Lung (tissue), 12 donors: ENCODE data around the gene SUZ12. TPM values are rescaled to one million over a fixed set of nuclear protein-coding genes. Genes with fewer than 3 reads are reported as not detected.
"Not testable (repeated sequence)": the region's sequence is repeated elsewhere in the genome, so short reads cannot be mapped to it uniquely, and the experiment has no call there.

Experiments
- ATAC-seq: fragments of 200-7000 bp; cut with Tn5 transposase; one replicate; pipeline ENCODE4 v1.9.1; 2020; ENCODE audit warnings: moderate number of reproducible peaks; ENCODE audit not compliant: insufficient read depth, low FRiP score
- DNase-seq, 3 donors: peaks; one replicate each; pipeline ENCODE4 v3.0.0-alpha.2; 2013 to 2017
- H3K27ac ChIP-seq, 2 donors: one replicate each; pipeline ENCODE4 v1.5.1; 2013; ENCODE audit warnings: mild to moderate bottlenecking in 2 of 2, moderate library complexity in 2 of 2, control low read depth in 1 of 2, inconsistent platforms in 1 of 2, low read depth in 1 of 2, low read length in 1 of 2
- H3K27me3 ChIP-seq, 3 donors: one replicate each; pipeline ENCODE4 v1.5.1; 2013; ENCODE audit warnings: low read length in 2 of 3; ENCODE audit not compliant: control insufficient read depth in 3 of 3, insufficient read depth in 3 of 3
- H3K36me3 ChIP-seq, 4 donors: one replicate each; pipeline ENCODE4 v1.5.1; 2013; ENCODE audit warnings: low read length in 4 of 4, mild to moderate bottlenecking in 1 of 4, moderate library complexity in 1 of 4; ENCODE audit not compliant: control insufficient read depth in 4 of 4, insufficient read depth in 4 of 4
- H3K4me1 ChIP-seq, 5 donors: one replicate each; pipeline ENCODE4 v1.5.1; 2013; ENCODE audit warnings: low read length in 5 of 5, mild to moderate bottlenecking in 2 of 5, moderate library complexity in 1 of 5; ENCODE audit not compliant: control insufficient read depth in 5 of 5, insufficient read depth in 5 of 5
- H3K4me3 ChIP-seq: one replicate; pipeline ENCODE4 v1.5.1; 2013; ENCODE audit warnings: mild to moderate bottlenecking, control low read depth, moderate library complexity
- H3K9ac ChIP-seq, 2 donors: one replicate each; pipeline ENCODE4 v1.5.1; 2013; ENCODE audit warnings: low read length in 2 of 2, control low read depth in 1 of 2; ENCODE audit not compliant: insufficient read depth in 1 of 2
- H3K9me3 ChIP-seq, 4 donors: one replicate each; pipeline ENCODE4 v1.5.1; 2013; ENCODE audit warnings: low read length in 3 of 4, mild to moderate bottlenecking in 1 of 4, moderate library complexity in 1 of 4; ENCODE audit not compliant: control insufficient read depth in 4 of 4, insufficient read depth in 3 of 4
- WGBS, 2 donors: extraction: QIAGEN DNeasy Blood & Tissue Kit; methylation state at CpG; one replicate each; pipeline ENCODE4 v1.1.7; 2013; 5-methylcytosine and 5-hydroxymethylcytosine counted together
- polyA plus RNA-seq, 2 donors: library from polyadenylated mRNA; stranded (reverse); fragments of 200-250 nt; gene quantifications; one replicate each; pipeline ENCODE4 v1.2.1, GENCODE V29; 2013
- total RNA-seq, 2 donors: library from RNA; depleted of rRNA in 1 of 2; stranded (reverse); fragments of >200 nt in 1 of 2; gene quantifications; one replicate each; pipeline ENCODE4 v1.2.1, GENCODE V29; 2014 to 2021
- TF ChIP-seq, protein P1 (sequence below): IDR thresholded peaks from 2 replicates; pipeline ENCODE4 v1.5.1; 2012; ENCODE audit warnings: mild to moderate bottlenecking; ENCODE audit errors: control extremely low read depth, extremely low read depth
- donor health status: control.
- donor health status: control.
- donor health status: Bipolar disorder and iron deficiency.
- donor health status: healthy.
- donor health status: DM: yes; HTN: yes; CAD: no.

The SUZ12 gene
- total and polyA plus RNA-seq, 4 donors = 11.6 to 44.7 (median 16.2) TPM

GRCh38 chr17:31916491-31917064 lies 20.2 kb upstream of the SUZ12 start:
- Histone ChIP-seq H3K27ac (no peak overlapping the region), H3K36me3 (no peaks in the 10 kb centered on the region), H3K4me1 (no peaks in the 10 kb centered on the region), H3K4me3 (no peak overlapping the region), H3K27me3 (peaks cover 0 to 12% (median 12%) of the 10 kb centered on the region in 3 donors), H3K9me3 (no peaks in the 10 kb centered on the region), H3K9ac (no peak overlapping the region)
- ATAC-seq (no peak), DNase-seq (peak; percentile 6 to 41 (median 13))
- TF ChIP-seq, protein P1, sequence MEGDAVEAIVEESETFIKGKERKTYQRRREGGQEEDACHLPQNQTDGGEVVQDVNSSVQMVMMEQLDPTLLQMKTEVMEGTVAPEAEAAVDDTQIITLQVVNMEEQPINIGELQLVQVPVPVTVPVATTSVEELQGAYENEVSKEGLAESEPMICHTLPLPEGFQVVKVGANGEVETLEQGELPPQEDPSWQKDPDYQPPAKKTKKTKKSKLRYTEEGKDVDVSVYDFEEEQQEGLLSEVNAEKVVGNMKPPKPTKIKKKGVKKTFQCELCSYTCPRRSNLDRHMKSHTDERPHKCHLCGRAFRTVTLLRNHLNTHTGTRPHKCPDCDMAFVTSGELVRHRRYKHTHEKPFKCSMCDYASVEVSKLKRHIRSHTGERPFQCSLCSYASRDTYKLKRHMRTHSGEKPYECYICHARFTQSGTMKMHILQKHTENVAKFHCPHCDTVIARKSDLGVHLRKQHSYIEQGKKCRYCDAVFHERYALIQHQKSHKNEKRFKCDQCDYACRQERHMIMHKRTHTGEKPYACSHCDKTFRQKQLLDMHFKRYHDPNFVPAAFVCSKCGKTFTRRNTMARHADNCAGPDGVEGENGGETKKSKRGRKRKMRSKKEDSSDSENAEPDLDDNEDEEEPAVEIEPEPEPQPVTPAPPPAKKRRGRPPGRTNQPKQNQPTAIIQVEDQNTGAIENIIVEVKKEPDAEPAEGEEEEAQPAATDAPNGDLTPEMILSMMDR = no peak
- WGBS, 2 donors = 60 to 64% methylated on average over 36 of the region's 36 CpGs

DNA sequence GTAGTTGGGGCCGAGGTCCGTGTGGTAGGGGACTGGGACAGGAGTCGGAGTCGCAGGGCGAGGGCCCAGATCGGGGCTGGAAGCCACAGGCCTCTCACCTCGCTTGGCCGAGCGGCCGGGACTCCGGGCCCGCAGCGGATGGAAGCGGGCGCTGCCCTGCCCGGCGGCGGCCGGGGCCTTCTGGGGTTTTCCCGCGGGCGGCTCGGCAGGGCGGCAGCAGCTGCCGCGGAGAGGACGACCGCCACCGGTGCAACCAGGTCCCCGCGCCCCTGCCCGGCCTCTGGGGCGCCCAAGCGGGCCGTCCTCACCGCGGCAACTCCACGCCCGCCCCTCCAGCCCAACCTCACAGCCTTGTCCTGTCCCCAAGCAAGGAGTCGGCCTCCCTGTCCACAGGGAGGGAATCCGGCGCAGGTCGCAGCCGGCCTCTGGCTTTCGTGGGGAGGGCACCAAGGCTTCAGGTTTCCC lies 19.7 kb upstream of the SUZ12 start:
- no peak for DNase-seq
- TF ChIP-seq, protein P1 = no peak
- Histone ChIP-seq H3K27me3 (peaks cover 0 to 12% (median 12%) of the 10 kb centered on the region in 3 donors), H3K27ac (no peak overlapping the region), H3K4me3 (no peak overlapping the region), H3K36me3 (no peaks in the 10 kb centered on the region), H3K9ac (no peak overlapping the region), H3K9me3 (no peaks in the 10 kb centered on the region), H3K4me1 (no peaks in the 10 kb centered on the region)
- ATAC-seq = no peak
- WGBS, 2 donors = 13 to 22% methylated on average over 42 to 45 of the region's 45 CpGs

- not testable (repeated sequence) for DNase-seq, H3K9me3 ChIP-seq
Measured at GRCh38 chr17:31917721-31918120, 19.1 kb upstream of the SUZ12 start.

DNA sequence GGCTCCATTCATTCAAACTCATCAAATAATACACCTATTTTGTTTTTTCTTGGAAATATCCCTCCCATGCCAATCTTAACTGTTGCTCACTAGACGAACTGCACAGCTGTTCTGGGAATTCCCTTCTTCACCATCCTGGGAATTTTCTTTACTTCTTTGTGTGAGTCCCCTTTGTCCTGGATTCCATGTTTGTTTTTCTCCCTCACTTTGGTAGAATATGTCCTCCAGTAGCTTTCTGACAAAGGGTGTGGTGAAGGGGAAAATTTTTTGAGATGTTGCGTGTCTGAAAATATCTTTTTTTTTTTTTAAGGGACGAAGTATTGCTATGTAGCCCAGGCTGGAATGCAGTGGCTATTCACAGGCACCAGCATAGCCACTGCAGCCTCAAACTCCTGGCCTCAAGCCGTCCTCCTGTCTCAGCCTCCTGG lies 18.1 kb upstream of the SUZ12 start:
- Histone ChIP-seq H3K4me1 (no peaks in the 10 kb centered on the region), H3K9ac (no peak overlapping the region), H3K27ac (no peak overlapping the region), H3K36me3 (no peaks in the 10 kb centered on the region), H3K9me3 (no peaks in the 10 kb centered on the region), H3K27me3 (peaks cover 0 to 12% (median 12%) of the 10 kb centered on the region in 3 donors), H3K4me3 (no peak overlapping the region)
- WGBS, 2 donors = 78 to 81% methylated on average over 4 of the region's 4 CpGs
- no peak for DNase-seq
- no peak for ATAC-seq
- TF ChIP-seq, protein P1 = no peak

More at GRCh38 chr17:31917721-31918120, 19.1 kb upstream of the SUZ12 start:
- H3K4me3 ChIP-seq, H3K9ac ChIP-seq, H3K36me3 ChIP-seq, H3K27ac ChIP-seq, ATAC-seq, H3K4me1 ChIP-seq: not testable (repeated sequence)
- WGBS, 2 donors = 94 to 98% methylated on average over 13 of the region's 13 CpGs
- peaks cover 0 to 12% (median 12%) of the 10 kb centered on the region in 3 donors for H3K27me3 ChIP-seq
